HT-29 (cell line): ENCODE results near the gene RALGPS2. TPM values are rescaled to one million over a fixed set of nuclear protein-coding genes. Genes with fewer than 3 reads are reported as not detected.

ENCODE experiments used
- DNase-seq: peaks from one replicate; pipeline ENCODE4 v3.0.0-alpha.2; 2015; ENCODE audit warnings: low spot score
- small RNA-seq: library from RNA; depleted of rRNA; stranded (forward); fragments of <200 nt; gene quantifications from one replicate; pipeline ENCODE3, GENCODE V24; 2014
- total RNA-seq: library from RNA; depleted of rRNA; stranded (reverse); fragments of >200 nt; shearing (Covaris generic); gene quantifications from 2 replicates; pipeline ENCODE4 v1.2.3, GENCODE V29; 2014; rRNA removed

The RALGPS2 gene
- total RNA-seq, 1 experiment from 2014 or later, result 11.6 TPM

DNA sequence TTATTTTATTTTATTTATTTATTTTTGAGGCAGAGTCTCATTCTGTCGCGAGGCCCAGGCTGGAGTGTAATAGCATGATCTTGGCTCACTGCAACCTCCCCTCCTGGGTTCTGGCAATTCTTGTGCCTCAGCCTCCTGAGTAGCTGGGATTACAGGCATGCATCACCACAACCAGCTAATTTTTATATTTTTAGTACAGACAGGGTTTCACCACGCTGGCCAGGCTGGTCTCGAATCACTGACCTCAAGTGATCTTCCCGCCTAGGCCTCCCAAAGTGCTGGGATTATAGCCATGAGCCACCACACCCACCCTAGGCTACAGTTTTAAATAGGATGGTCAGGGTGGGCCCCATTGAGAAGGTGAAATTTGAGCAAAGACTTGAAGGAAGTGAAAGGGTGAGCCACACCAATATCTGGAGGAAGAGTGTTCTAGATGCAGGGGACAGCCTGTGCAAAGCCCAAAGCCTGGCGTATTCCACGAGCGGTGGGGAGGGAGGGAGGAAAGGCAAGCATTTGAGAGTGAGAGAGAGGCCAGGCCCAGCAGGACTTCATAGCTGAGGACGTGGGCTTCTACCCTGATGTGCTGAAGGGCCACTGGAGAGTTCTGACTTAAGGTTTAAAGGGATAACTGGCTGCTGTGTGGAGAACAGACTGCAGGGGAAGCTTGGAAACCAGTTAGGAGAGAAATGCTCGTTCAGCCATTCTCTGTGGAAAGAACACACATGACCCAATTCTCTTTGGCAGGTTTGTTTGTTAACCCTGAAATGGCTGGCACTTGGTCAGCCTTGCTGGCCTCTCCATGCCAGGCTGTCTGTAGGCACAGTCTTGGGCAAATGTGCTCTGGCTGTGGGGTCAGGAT is 238.0 kb downstream of the RALGPS2 start:
- no peak for DNase-seq

DNA sequence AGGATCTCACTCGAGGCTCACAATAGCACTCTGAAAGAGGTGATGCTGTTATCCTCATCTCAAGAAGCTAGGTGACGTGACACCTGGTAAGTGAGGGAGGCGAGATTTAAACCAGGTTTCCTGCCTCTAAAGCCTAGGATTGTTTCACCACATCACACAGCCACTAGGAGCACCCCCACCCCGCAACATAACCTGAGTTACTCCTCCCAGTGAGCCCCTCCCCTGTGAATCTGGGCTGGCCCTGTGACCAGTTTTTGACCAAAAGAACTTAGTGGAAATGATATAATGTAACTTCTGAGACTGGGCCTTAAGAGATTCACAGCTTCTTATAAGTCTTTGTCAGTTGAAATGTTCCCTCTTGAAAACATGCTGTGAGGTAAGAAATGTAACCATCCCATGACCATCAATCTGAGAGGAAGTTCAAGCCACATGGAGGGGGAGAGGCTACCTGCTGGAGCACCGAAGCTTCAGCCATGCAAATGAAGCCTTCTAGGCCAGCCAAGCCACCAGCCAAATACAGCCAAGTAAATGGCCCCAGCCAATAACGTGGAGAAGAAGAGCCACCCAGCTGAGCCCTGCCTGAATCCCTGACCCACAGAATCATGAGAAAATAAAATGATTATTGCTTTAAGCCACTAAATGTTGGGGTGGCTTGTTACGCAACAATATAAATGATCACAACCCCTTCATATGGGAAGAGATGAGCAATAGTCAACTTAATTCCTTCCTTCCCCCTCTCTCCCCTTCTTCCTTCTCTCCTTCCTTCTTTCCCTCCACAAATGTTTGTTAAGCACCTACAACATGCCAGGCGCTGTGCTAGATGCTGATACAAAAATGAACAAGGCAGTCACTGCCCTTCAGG is 239.7 kb downstream of the RALGPS2 start:
- DNase-seq, result no peak

DNA sequence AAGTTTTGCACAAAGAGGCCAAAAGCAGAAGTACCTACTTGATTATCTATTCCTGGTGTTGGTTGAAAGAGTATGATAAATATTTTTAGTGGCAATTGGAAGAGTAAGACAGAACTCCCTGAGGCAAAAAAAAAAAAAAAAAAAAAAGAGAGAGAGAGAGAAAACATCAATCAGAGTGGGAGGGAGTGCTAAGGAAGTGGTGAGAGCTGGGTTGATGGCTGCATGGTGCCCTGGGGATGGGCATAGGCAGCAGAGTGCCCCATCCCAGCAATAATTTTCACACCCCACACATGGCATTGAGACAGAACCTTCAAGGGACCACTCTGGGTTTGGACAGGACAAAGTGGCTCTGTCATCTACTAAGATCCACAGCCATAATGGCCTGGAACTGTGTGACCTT is 241.3 kb downstream of the RALGPS2 start:
- DNase-seq, result no peak

DNA sequence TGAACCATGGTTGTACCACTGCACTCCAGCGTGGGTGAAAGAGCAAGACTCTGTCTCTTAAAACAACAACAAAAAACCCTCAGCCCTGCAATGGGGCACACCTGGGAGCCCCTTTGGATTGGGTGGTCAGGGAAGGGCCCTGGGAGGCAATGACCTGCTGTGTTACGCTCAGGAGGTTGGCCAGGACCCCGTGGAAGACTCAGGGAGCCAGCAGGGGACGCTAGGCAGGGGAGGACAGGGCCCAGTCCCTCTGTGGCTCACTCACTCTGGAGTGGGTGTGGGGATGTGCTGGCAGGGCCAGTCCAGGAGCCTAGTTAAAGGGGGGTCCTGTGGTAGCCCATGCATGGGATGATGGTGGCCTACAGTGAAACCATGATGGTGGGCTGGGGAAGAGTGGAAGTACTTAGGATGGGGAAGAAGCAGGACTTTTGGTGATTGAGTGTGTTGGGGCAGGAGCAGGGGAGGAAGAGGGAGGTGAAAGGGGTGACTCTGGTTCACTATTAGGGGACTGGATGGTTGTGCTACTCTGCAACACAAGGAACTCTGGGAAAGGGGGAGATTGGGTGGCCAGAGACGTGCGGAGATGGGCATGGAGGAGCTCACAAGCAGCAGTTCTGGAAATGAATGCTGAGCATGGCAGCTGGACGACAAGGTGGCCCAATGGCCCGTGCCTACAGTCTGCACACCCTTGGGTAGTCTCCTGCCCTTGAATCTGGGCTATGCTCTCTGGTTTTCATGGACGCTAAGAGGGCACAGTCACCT is 244.4 kb downstream of the RALGPS2 start:
- no peak for DNase-seq

DNA sequence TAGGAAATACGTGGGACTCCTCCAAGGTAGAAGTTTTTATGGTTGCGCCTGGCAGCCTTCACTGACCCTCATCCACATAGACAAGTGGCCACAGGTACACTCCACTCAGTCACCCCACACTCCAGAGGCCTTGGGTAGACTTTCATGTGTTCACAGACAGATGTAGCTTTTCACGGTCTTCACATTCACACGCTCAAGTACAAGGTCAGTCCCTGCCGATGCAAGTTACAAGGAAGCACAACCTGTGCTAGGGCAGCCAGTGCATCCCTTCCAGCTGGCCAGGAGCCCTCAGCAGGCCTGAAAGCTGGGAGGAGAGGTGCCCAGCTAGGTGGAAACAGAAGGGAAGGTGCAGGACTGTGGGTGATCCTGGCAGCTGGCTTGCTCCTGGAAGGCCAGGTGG is 245.1 kb downstream of the RALGPS2 start:
- no peak for DNase-seq

Small RNA genes lying within 50 kb of the gene (small RNA-seq; reads per million reads assigned to genes)
- gene MIR4424 (not detected), gene RF00092 (not detected)

Other genes with a start within 250 kb of the RALGPS2 start
- not detected in 2 replicates for gene CLEC20A, start 228.3 kb upstream of the RALGPS2 start, total RNA-seq
- gene TEX35, start 212.1 kb upstream of the RALGPS2 start, total RNA-seq, result not detected in 2 replicates
- not detected in 2 replicates for gene ANGPTL1, start 145.8 kb downstream of the RALGPS2 start, total RNA-seq